HEK293 (cell line): ENCODE measurements around the gene FILIP1.

Source experiments
- CTCF ChIA-PET: fragments of 350-600 bp; formaldehyde crosslinking; extraction: SDS; loops from one replicate; lab custom pipeline; 2021; ENCODE audit warnings: antibody characterized with exemption; lab: Yijun Ruan, JAX
- POLR2A ChIA-PET: fragments of 300-600 bp; formaldehyde crosslinking; extraction: SDS; loops from one replicate; lab custom pipeline; 2020; ENCODE audit warnings: antibody characterized with exemption, inconsistent platforms; lab: Yijun Ruan, JAX
- H3K27ac ChIP-seq: fragments of 200-500 bp; sonication (Bioruptor generic); 2 replicates; pipeline ENCODE4 v1.5.1; 2014; ENCODE audit warnings: low read depth, low read length, control low read depth, inconsistent platforms; ENCODE audit errors: extremely low read depth
- H3K36me3 ChIP-seq, 2 experiments: fragments of 200-500 bp in 1 of 2; sonication (Bioruptor generic) in 1 of 2; 1 replicate in 1 of 2; 2 replicates in 1 of 2; pipeline ENCODE4 v1.5.1; 2014 to 2017; ENCODE audit warnings: inconsistent platforms in 2 of 2, low read length in 2 of 2; ENCODE audit not compliant: control insufficient read depth in 2 of 2, insufficient read depth in 1 of 2
- H3K4me1 ChIP-seq: fragments of 200-500 bp; sonication (Bioruptor generic); 2 replicates; pipeline ENCODE4 v1.5.1; 2014; ENCODE audit warnings: mild to moderate bottlenecking, low read length, inconsistent platforms; ENCODE audit not compliant: control insufficient read depth, insufficient read depth
- H3K4me3 ChIP-seq: 2 replicates; pipeline ENCODE4 v1.5.1; 2011; ENCODE audit warnings: low read depth, mild to moderate bottlenecking, control low read depth, low read length, moderate library complexity
- H3K9me3 ChIP-seq: fragments of 200-500 bp; sonication (Bioruptor generic); 2 replicates; pipeline ENCODE4 v1.5.1; 2014; ENCODE audit warnings: low read depth, low read length, inconsistent platforms; ENCODE audit not compliant: control insufficient read depth, insufficient read depth
- BCL11A ChIP-seq: fragments of 450-650 bp; formaldehyde crosslinking; IDR thresholded peaks from 2 replicates; pipeline ENCODE4 v1.5.1; 2016; ENCODE audit warnings: low read depth, missing biosample characterization, missing genetic modification characterization
- HOXA7 ChIP-seq: sonication (generic); formaldehyde crosslinking; IDR thresholded peaks from 2 replicates; pipeline ENCODE4 v1.8.1; 2022; ENCODE audit warnings: missing genetic modification reagents, borderline replicate concordance
- IKZF3 ChIP-seq: fragments of 450-650 bp; IDR thresholded peaks from 2 replicates; pipeline ENCODE4 v1.5.0; 2018; ENCODE audit warnings: missing biosample characterization, mild to moderate bottlenecking, missing genetic modification characterization, moderate library complexity
- KLF1 ChIP-seq: fragments of 450-650 bp; formaldehyde crosslinking; IDR thresholded peaks from 2 replicates; pipeline ENCODE4 v1.5.1; 2016; ENCODE audit warnings: missing biosample characterization, missing genetic modification characterization
- PRDM1 ChIP-seq: fragments of 450-650 bp; formaldehyde crosslinking; IDR thresholded peaks from 2 replicates; pipeline ENCODE4; 2016; ENCODE audit warnings: missing biosample characterization, missing genetic modification characterization
- ZBTB7A ChIP-seq: fragments of 450-650 bp; formaldehyde crosslinking; IDR thresholded peaks from 2 replicates; pipeline ENCODE4 v1.5.1; 2016; ENCODE audit warnings: low read depth, missing biosample characterization, missing genetic modification characterization
- ZFP41 ChIP-seq: fragments of 450-650 bp; formaldehyde crosslinking; IDR thresholded peaks from 2 replicates; pipeline ENCODE4 v1.5.1; 2016; ENCODE audit warnings: missing biosample characterization, missing genetic modification characterization, borderline replicate concordance
- ZNF114 ChIP-seq: fragments of 450-650 bp; formaldehyde crosslinking; IDR thresholded peaks from 2 replicates; pipeline ENCODE4 v1.5.0; 2017; ENCODE audit warnings: missing biosample characterization, missing genetic modification characterization
- ZNF157 ChIP-seq: fragments of 450-650 bp; formaldehyde crosslinking; IDR thresholded peaks from 2 replicates; pipeline ENCODE4 v1.5.1; 2016; ENCODE audit warnings: missing biosample characterization, missing genetic modification characterization
- ZNF324 ChIP-seq: fragments of 450-650 bp; formaldehyde crosslinking; IDR thresholded peaks from 2 replicates; pipeline ENCODE4 v1.5.1; 2016; ENCODE audit warnings: missing biosample characterization, missing genetic modification characterization
- ZNF473 ChIP-seq: fragments of 450-650 bp; formaldehyde crosslinking; IDR thresholded peaks from 2 replicates; pipeline ENCODE4 v1.5.1; 2017; ENCODE audit warnings: missing biosample characterization, missing genetic modification characterization
- ZNF510 ChIP-seq: fragments of 450-650 bp; formaldehyde crosslinking; IDR thresholded peaks from 2 replicates; pipeline ENCODE4 v1.5.1; 2018; ENCODE audit warnings: mild to moderate bottlenecking, missing genetic modification characterization, missing biosample characterization; ENCODE audit not compliant: insufficient replicate concordance
- ZNF514 ChIP-seq: fragments of 450-650 bp; formaldehyde crosslinking; IDR thresholded peaks from 2 replicates; pipeline ENCODE4 v1.5.1; 2016; ENCODE audit warnings: missing biosample characterization, missing genetic modification characterization
- ZNF664 ChIP-seq: fragments of 450-650 bp; formaldehyde crosslinking; IDR thresholded peaks from 2 replicates; pipeline ENCODE4 v1.5.1; 2016; ENCODE audit warnings: missing biosample characterization, missing genetic modification characterization
- ZNF830 ChIP-seq: fragments of 450-650 bp; IDR thresholded peaks from 2 replicates; pipeline ENCODE4 v1.5.0; 2018; ENCODE audit warnings: missing biosample characterization, missing genetic modification characterization, low read depth, mild to moderate bottlenecking, moderate library complexity
- TF ChIP-seq, protein P1 (sequence below): fragments of 450-650 bp; formaldehyde crosslinking; IDR thresholded peaks from 2 replicates; pipeline ENCODE4 v1.5.1; 2016; ENCODE audit warnings: missing biosample characterization, missing genetic modification characterization
- TF ChIP-seq, protein P2 (sequence below): fragments of 450-650 bp; formaldehyde crosslinking; IDR thresholded peaks from 2 replicates; pipeline ENCODE4 v1.5.1; 2017; ENCODE audit warnings: missing biosample characterization, missing genetic modification characterization
- TF ChIP-seq, protein P3 (sequence below): fragments of 450-650 bp; formaldehyde crosslinking; IDR thresholded peaks from 2 replicates; pipeline ENCODE4 v1.5.1; 2016; ENCODE audit warnings: missing biosample characterization, missing genetic modification characterization
- TF ChIP-seq, protein P4 (sequence below): fragments of 450-650 bp; formaldehyde crosslinking; IDR thresholded peaks from 2 replicates; pipeline ENCODE4 v1.5.1; 2016; ENCODE audit warnings: missing biosample characterization, missing genetic modification characterization
- TF ChIP-seq, protein P5 (sequence below): fragments of 450-650 bp; formaldehyde crosslinking; IDR thresholded peaks from 2 replicates; pipeline ENCODE4 v1.5.1; 2016; ENCODE audit warnings: missing biosample characterization, missing genetic modification characterization
- TF ChIP-seq, protein P6 (sequence below): fragments of 450-650 bp; formaldehyde crosslinking; IDR thresholded peaks from 2 replicates; pipeline ENCODE4 v1.5.1; 2016; ENCODE audit warnings: missing biosample characterization, missing genetic modification characterization, borderline replicate concordance

Gene FILIP1

DNA sequence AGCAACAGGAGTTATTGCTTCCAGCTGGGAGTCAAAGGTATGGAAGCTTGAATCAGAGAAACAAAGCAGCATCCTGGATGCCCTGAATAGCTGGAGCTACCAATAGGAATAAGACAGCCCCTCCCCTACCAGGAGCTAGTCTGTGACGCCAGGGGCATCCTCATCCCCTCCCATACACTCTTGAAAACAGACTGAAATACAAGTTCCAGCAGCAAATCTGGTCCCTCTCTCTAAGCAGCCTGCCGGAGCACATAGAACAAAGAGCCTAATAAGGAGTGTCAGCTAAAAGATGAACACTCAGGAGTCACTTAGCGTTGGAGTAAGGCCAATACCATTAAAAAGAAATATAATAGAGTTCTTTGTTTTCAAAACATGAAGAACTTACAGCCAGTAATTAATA is 25.6 kb downstream of the FILIP1 start:
- TF ChIP-seq ZNF514 (no peak), ZNF324 (no peak), ZNF114 (tag by site-specific recombination) (no peak), ZNF830 (tag by site-specific recombination) (no peak), KLF1 (no peak), ZNF510 (tag by site-specific recombination) (no peak), IKZF3 (no peak), BCL11A (no peak), ZNF664 (tag by site-specific recombination) (no peak), ZBTB7A (no peak), HOXA7 (CRISPR knock-in tag) (no peak)
- TF ChIP-seq, protein P1, sequence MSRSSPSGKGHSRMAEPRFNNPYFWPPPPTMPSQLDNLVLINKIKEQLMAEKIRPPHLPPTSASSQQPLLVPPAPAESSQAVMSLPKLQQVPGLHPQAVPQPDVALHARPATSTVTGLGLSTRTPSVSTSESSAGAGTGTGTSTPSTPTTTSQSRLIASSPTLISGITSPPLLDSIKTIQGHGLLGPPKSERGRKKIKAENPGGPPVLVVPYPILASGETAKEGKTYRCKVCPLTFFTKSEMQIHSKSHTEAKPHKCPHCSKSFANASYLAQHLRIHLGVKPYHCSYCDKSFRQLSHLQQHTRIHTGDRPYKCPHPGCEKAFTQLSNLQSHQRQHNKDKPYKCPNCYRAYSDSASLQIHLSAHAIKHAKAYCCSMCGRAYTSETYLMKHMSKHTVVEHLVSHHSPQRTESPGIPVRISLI (tag by site-specific recombination), result no peak
- TF ChIP-seq, protein P2, sequence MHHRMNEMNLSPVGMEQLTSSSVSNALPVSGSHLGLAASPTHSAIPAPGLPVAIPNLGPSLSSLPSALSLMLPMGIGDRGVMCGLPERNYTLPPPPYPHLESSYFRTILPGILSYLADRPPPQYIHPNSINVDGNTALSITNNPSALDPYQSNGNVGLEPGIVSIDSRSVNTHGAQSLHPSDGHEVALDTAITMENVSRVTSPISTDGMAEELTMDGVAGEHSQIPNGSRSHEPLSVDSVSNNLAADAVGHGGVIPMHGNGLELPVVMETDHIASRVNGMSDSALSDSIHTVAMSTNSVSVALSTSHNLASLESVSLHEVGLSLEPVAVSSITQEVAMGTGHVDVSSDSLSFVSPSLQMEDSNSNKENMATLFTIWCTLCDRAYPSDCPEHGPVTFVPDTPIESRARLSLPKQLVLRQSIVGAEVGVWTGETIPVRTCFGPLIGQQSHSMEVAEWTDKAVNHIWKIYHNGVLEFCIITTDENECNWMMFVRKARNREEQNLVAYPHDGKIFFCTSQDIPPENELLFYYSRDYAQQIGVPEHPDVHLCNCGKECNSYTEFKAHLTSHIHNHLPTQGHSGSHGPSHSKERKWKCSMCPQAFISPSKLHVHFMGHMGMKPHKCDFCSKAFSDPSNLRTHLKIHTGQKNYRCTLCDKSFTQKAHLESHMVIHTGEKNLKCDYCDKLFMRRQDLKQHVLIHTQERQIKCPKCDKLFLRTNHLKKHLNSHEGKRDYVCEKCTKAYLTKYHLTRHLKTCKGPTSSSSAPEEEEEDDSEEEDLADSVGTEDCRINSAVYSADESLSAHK, result no peak
- TF ChIP-seq, protein P3, sequence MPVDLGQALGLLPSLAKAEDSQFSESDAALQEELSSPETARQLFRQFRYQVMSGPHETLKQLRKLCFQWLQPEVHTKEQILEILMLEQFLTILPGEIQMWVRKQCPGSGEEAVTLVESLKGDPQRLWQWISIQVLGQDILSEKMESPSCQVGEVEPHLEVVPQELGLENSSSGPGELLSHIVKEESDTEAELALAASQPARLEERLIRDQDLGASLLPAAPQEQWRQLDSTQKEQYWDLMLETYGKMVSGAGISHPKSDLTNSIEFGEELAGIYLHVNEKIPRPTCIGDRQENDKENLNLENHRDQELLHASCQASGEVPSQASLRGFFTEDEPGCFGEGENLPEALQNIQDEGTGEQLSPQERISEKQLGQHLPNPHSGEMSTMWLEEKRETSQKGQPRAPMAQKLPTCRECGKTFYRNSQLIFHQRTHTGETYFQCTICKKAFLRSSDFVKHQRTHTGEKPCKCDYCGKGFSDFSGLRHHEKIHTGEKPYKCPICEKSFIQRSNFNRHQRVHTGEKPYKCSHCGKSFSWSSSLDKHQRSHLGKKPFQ (tag by site-specific recombination), result no peak
- TF ChIP-seq, protein P4, sequence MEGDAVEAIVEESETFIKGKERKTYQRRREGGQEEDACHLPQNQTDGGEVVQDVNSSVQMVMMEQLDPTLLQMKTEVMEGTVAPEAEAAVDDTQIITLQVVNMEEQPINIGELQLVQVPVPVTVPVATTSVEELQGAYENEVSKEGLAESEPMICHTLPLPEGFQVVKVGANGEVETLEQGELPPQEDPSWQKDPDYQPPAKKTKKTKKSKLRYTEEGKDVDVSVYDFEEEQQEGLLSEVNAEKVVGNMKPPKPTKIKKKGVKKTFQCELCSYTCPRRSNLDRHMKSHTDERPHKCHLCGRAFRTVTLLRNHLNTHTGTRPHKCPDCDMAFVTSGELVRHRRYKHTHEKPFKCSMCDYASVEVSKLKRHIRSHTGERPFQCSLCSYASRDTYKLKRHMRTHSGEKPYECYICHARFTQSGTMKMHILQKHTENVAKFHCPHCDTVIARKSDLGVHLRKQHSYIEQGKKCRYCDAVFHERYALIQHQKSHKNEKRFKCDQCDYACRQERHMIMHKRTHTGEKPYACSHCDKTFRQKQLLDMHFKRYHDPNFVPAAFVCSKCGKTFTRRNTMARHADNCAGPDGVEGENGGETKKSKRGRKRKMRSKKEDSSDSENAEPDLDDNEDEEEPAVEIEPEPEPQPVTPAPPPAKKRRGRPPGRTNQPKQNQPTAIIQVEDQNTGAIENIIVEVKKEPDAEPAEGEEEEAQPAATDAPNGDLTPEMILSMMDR (tag by site-specific recombination), result no peak
- POLR2A ChIA-PET, result no interaction called here
- H3K36me3 ChIP-seq, result no peaks in the 10 kb centered on the region
- H3K9me3 ChIP-seq, result no peaks in the 10 kb centered on the region
- H3K27ac ChIP-seq, result no peak overlapping the region
- CTCF ChIA-PET, result interaction anchor here (0.7 to 1.4 kb wide), 2 partner anchors 14 to 153 kb away, joined by 3 to 5 read pairs; no protein-coding TSS in a partner anchor
- no peak overlapping the region for H3K4me3 ChIP-seq
- no peaks in the 10 kb centered on the region for H3K4me1 ChIP-seq

DNA sequence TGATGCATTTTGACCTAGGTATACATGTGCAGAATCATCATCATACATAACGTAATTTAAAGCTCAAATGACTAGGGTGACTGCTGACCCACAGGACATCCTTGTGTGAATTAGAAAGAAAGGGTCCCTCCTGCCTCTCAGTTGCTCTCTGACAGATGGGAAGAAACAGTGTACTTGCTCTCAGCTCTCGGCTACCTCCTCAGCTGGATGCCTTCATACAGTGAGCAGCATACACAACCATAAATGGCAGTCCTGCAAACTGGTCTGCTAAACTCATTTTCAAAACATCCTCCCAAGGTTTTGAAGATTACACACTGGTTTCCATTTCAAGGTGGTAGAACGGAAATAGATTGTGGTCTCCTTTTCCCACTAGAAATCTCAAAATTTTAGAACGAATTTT is 26.3 kb downstream of the FILIP1 start:
- ChIA-PET CTCF (interaction anchor here (1.0 to 1.4 kb wide), 4 partner anchors 14 to 1821 kb away, joined by 3 to 5 read pairs (median 4); no protein-coding TSS in a partner anchor), POLR2A (no interaction called here)
- H3K4me1 ChIP-seq, result no peaks in the 10 kb centered on the region
- TF ChIP-seq ZFP41, result no peak
- TF ChIP-seq, protein P5, sequence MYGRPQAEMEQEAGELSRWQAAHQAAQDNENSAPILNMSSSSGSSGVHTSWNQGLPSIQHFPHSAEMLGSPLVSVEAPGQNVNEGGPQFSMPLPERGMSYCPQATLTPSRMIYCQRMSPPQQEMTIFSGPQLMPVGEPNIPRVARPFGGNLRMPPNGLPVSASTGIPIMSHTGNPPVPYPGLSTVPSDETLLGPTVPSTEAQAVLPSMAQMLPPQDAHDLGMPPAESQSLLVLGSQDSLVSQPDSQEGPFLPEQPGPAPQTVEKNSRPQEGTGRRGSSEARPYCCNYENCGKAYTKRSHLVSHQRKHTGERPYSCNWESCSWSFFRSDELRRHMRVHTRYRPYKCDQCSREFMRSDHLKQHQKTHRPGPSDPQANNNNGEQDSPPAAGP, result no peak
- TF ChIP-seq, protein P6, sequence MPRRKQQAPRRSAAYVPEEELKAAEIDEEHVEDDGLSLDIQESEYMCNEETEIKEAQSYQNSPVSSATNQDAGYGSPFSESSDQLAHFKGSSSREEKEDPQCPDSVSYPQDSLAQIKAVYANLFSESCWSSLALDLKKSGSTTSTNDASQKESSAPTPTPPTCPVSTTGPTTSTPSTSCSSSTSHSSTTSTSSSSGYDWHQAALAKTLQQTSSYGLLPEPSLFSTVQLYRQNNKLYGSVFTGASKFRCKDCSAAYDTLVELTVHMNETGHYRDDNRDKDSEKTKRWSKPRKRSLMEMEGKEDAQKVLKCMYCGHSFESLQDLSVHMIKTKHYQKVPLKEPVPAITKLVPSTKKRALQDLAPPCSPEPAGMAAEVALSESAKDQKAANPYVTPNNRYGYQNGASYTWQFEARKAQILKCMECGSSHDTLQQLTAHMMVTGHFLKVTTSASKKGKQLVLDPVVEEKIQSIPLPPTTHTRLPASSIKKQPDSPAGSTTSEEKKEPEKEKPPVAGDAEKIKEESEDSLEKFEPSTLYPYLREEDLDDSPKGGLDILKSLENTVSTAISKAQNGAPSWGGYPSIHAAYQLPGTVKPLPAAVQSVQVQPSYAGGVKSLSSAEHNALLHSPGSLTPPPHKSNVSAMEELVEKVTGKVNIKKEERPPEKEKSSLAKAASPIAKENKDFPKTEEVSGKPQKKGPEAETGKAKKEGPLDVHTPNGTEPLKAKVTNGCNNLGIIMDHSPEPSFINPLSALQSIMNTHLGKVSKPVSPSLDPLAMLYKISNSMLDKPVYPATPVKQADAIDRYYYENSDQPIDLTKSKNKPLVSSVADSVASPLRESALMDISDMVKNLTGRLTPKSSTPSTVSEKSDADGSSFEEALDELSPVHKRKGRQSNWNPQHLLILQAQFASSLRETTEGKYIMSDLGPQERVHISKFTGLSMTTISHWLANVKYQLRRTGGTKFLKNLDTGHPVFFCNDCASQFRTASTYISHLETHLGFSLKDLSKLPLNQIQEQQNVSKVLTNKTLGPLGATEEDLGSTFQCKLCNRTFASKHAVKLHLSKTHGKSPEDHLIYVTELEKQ (tag by site-specific recombination), result no peak
- no peak for TF ChIP-seq ZNF473
- no peak for TF ChIP-seq PRDM1 (tag by site-specific recombination)
- no peak for TF ChIP-seq ZNF157

More for the DNA sequence above, 26.3 kb downstream of the FILIP1 start:
- no peaks in the 10 kb centered on the region for H3K36me3 ChIP-seq
- no peaks in the 10 kb centered on the region for H3K9me3 ChIP-seq
- no peak overlapping the region for H3K27ac ChIP-seq
- no peak overlapping the region for H3K4me3 ChIP-seq
